Measurements from ENCODE around the gene FGF8. TPM values are rescaled to one million over a fixed set of nuclear protein-coding genes. Genes with fewer than 3 reads are reported as not detected.

Gene FGF8
- total and polyA plus RNA-seq, 10 of the 15 experiments (the other 5 are each of a cell fraction or from before 2014, with no cell fraction given), result 0.08 to 0.43 (median 0.17) TPM; not detected in 7

DNA sequence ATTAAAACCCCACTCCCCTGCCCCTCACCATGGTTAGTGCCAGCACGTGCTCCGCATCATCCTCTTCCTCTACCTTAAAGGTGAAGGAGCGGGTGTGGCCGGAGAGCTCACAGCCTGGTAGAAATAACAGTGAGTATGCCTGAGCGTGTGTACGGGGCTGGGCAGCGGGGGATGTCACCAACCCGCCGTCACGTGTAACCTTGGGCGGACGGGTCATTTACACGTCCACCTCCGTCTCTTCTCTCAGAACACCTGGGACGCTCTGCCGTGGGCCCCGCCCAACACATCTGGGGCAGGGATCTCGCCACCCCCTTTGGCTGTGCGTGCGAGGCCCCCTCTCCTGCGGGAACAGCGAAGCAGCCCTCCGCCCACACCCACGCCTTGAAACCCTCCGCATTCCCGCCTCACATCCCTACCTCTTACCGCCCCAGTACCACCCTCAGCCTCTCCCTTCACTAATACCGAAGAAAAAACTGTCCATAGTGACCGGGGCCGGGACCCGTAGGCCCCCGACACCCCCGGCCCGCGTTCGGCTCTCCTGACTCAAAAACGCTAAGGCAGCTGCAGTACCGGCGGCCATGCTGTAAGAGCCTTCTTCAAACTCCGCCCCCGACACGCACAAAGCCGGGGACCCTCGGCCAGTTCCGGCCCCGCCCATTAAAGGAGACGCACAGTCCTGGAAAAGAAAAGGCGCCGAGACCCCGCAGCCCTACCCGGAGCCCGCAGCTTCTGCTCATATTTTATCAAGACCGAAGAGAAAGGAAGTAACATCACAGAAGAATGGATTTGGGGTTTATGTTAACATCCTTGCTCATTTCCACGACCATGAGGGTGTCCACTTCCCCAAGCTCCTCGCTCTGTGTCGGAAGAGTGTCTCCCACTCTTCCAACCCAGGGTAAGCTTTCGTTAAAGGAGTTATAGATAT lies 7.2 kb upstream of the FGF8 start, which contains the start of gene NPM3 (continued):
- no peak for TF ChIP-seq EP300 (IDR thresholded peaks at IDR 0.05; ENCODE audit: borderline replicate concordance in 1 of 2, control insufficient read depth in 1 of 2, low read depth in 2 of 2, low read length in 2 of 2)
- no peak for TF ChIP-seq SPI1 (IDR thresholded peaks at IDR 0.05; ENCODE audit: borderline replicate concordance, insufficient read depth, low read depth, low read length)
- no peak for TF ChIP-seq CBX5 (IDR thresholded peaks at IDR 0.05; ENCODE audit: low read depth)
- no peak for TF ChIP-seq KLF5 (IDR thresholded peaks at IDR 0.05; ENCODE audit: partially characterized antibody)
- peak; percentile 44 for TF ChIP-seq USF1 (IDR thresholded peaks at IDR 0.05; ENCODE audit: borderline replicate concordance, extremely low read length, insufficient read depth, low read depth, low read length)
- TF ChIP-seq SMC3 (IDR thresholded peaks at IDR 0.05; ENCODE audit: borderline replicate concordance, low read length), result no peak; the same call in 1 of the 2 replicates
- no peak for TF ChIP-seq BCL11A (IDR thresholded peaks at IDR 0.05; ENCODE audit: low read depth, low read length)
- TF ChIP-seq, protein P1, sequence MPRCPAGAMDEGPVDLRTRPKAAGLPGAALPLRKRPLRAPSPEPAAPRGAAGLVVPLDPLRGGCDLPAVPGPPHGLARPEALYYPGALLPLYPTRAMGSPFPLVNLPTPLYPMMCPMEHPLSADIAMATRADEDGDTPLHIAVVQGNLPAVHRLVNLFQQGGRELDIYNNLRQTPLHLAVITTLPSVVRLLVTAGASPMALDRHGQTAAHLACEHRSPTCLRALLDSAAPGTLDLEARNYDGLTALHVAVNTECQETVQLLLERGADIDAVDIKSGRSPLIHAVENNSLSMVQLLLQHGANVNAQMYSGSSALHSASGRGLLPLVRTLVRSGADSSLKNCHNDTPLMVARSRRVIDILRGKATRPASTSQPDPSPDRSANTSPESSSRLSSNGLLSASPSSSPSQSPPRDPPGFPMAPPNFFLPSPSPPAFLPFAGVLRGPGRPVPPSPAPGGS (IDR thresholded peaks at IDR 0.05; ENCODE audit: borderline replicate concordance, insufficient read depth, low read depth, low read length, poor library complexity, severe bottlenecking), result peak; percentile 27
- no peak for TF ChIP-seq JUND (IDR thresholded peaks at IDR 0.05; ENCODE audit: low read depth, low read length)
- no peak for TF ChIP-seq ZNF24 (IDR thresholded peaks at IDR 0.05)
- no peak for TF ChIP-seq BRCA1 (IDR thresholded peaks at IDR 0.05; ENCODE audit: low read depth, low read length)
- TF ChIP-seq REST (IDR thresholded peaks at IDR 0.05; ENCODE audit: low read depth, low read length), result no peak
- TF ChIP-seq, protein P2, sequence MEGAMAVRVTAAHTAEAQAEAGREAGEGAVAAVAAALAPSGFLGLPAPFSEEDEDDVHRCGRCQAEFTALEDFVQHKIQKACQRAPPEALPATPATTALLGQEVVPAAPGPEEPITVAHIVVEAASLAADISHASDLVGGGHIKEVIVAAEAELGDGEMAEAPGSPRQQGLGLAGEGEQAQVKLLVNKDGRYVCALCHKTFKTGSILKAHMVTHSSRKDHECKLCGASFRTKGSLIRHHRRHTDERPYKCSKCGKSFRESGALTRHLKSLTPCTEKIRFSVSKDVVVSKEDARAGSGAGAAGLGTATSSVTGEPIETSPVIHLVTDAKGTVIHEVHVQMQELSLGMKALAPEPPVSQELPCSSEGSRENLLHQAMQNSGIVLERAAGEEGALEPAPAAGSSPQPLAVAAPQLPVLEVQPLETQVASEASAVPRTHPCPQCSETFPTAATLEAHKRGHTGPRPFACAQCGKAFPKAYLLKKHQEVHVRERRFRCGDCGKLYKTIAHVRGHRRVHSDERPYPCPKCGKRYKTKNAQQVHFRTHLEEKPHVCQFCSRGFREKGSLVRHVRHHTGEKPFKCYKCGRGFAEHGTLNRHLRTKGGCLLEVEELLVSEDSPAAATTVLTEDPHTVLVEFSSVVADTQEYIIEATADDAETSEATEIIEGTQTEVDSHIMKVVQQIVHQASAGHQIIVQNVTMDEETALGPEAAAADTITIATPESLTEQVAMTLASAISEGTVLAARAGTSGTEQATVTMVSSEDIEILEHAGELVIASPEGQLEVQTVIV (IDR thresholded peaks at IDR 0.05; ENCODE audit: borderline replicate concordance, partially characterized antibody), result peak; percentile 48
- no peak for TF ChIP-seq PAX5 (IDR thresholded peaks at IDR 0.05; ENCODE audit: borderline replicate concordance, low read depth, low read length)
- TF ChIP-seq ETV6 (conservative IDR thresholded peaks at IDR 0.05 in 1 of 2, IDR thresholded peaks at IDR 0.05 in 1 of 2; ENCODE audit: borderline replicate concordance in 1 of 2, low read depth in 1 of 2), result no peak
- TF ChIP-seq MEF2B (IDR thresholded peaks at IDR 0.05; ENCODE audit: partially characterized antibody, poor library complexity, severe bottlenecking), result no peak
